ENCODE data around the gene TMEM263.

DNA sequence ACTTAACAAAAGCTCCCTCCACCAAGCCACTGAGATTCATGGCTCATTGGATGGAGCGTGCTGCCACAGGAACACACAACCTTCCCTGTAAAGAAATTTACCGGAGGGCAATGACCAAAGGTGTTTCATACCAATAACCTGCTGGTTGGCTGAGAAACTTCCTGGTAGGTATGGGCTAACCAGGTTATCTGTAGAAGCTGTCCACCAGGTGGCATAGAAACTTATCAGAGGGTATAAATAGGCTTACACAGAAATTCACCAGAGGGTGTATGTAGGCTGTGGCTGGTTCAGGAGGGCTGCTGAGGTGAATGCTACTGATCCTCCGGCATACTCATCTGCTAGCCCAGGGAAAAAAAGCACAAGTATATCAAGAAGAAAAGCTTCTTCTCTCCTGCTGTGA is 58.3 kb downstream of the TMEM263 start:
- TF ChIP-seq, protein P1, sequence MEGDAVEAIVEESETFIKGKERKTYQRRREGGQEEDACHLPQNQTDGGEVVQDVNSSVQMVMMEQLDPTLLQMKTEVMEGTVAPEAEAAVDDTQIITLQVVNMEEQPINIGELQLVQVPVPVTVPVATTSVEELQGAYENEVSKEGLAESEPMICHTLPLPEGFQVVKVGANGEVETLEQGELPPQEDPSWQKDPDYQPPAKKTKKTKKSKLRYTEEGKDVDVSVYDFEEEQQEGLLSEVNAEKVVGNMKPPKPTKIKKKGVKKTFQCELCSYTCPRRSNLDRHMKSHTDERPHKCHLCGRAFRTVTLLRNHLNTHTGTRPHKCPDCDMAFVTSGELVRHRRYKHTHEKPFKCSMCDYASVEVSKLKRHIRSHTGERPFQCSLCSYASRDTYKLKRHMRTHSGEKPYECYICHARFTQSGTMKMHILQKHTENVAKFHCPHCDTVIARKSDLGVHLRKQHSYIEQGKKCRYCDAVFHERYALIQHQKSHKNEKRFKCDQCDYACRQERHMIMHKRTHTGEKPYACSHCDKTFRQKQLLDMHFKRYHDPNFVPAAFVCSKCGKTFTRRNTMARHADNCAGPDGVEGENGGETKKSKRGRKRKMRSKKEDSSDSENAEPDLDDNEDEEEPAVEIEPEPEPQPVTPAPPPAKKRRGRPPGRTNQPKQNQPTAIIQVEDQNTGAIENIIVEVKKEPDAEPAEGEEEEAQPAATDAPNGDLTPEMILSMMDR (IDR thresholded peaks at IDR 0.05) = peak; percentile 18; the same call in 1 of the 3 replicates
- TF ChIP-seq CEBPB (IDR thresholded peaks at IDR 0.05) (no peak), POLR2A (IDR thresholded peaks at IDR 0.05; ENCODE audit: low read length) (no peak), FOXS1 (CRISPR knock-in tag; IDR thresholded peaks at IDR 0.05) (no peak)
- TF ChIP-seq, protein P2, sequence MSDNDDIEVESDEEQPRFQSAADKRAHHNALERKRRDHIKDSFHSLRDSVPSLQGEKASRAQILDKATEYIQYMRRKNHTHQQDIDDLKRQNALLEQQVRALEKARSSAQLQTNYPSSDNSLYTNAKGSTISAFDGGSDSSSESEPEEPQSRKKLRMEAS (IDR thresholded peaks at IDR 0.05) = no peak
- TF ChIP-seq, protein P3, sequence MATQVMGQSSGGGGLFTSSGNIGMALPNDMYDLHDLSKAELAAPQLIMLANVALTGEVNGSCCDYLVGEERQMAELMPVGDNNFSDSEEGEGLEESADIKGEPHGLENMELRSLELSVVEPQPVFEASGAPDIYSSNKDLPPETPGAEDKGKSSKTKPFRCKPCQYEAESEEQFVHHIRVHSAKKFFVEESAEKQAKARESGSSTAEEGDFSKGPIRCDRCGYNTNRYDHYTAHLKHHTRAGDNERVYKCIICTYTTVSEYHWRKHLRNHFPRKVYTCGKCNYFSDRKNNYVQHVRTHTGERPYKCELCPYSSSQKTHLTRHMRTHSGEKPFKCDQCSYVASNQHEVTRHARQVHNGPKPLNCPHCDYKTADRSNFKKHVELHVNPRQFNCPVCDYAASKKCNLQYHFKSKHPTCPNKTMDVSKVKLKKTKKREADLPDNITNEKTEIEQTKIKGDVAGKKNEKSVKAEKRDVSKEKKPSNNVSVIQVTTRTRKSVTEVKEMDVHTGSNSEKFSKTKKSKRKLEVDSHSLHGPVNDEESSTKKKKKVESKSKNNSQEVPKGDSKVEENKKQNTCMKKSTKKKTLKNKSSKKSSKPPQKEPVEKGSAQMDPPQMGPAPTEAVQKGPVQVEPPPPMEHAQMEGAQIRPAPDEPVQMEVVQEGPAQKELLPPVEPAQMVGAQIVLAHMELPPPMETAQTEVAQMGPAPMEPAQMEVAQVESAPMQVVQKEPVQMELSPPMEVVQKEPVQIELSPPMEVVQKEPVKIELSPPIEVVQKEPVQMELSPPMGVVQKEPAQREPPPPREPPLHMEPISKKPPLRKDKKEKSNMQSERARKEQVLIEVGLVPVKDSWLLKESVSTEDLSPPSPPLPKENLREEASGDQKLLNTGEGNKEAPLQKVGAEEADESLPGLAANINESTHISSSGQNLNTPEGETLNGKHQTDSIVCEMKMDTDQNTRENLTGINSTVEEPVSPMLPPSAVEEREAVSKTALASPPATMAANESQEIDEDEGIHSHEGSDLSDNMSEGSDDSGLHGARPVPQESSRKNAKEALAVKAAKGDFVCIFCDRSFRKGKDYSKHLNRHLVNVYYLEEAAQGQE (IDR thresholded peaks at IDR 0.05) = no peak
